IMR-90 (cell line): Measurements from ENCODE around the gene LRP6. TPM values are rescaled to one million over a fixed set of nuclear protein-coding genes. Genes with fewer than 3 reads are reported as not detected.

Experiments used
- ATAC-seq: fragments of 200-7000 bp; cut with Tn5 transposase; 2 replicates; pipeline ENCODE4 v1.9.1; 2020; ENCODE audit warnings: low read depth, mild to moderate bottlenecking, moderate library complexity
- BruUV-seq: library from RNA; stranded (reverse); fragments of 400-500 nt; replicated peaks from 2 replicates; lab custom pipeline; 2021; lab: Mats Ljungman, UMichigan
- CTCF ChIA-PET: fragments of 300-600 bp; formaldehyde crosslinking; extraction: SDS; loops from one replicate; lab custom pipeline; 2021; ENCODE audit warnings: antibody characterized with exemption; lab: Yijun Ruan, JAX
- POLR2A ChIA-PET: fragments of 300-600 bp; sonication (Branson Sonifier 250); formaldehyde crosslinking; loops from one replicate; lab custom pipeline; 2022; ENCODE audit warnings: antibody characterized with exemption; ENCODE audit not compliant: unreplicated experiment; lab: Charles Lee
- DNase-seq: peaks from one replicate; pipeline ENCODE4 v3.0.0; 2013
- H2AFZ ChIP-seq: replicated peaks from 2 replicates; pipeline ENCODE3; 2013; ENCODE audit warnings: low read length, mild to moderate bottlenecking; ENCODE audit not compliant: poor library complexity
- H2AK5ac ChIP-seq: 2 replicates; pipeline ENCODE4 v1.6.1; 2013; ENCODE audit warnings: low read depth, low read length, inconsistent platforms
- H2AK9ac ChIP-seq: replicated peaks from 2 replicates; pipeline ENCODE3; 2013; ENCODE audit warnings: mild to moderate bottlenecking, low read depth, low read length, moderate library complexity; ENCODE audit not compliant: poor library complexity
- H2BK120ac ChIP-seq: 2 replicates; pipeline ENCODE4 v1.6.1; 2013; ENCODE audit warnings: low read depth, low read length, inconsistent platforms
- H2BK15ac ChIP-seq: 3 replicates; pipeline ENCODE4 v1.6.1; 2013; ENCODE audit warnings: low read depth, low read length, inconsistent platforms
- H2BK20ac ChIP-seq: 2 replicates; pipeline ENCODE4 v1.6.1; 2013; ENCODE audit warnings: low read depth, mild to moderate bottlenecking, inconsistent platforms, low read length, moderate library complexity
- H2BK5ac ChIP-seq: 2 replicates; pipeline ENCODE4 v1.6.1; 2013; ENCODE audit warnings: mild to moderate bottlenecking, low read depth, low read length, inconsistent platforms; ENCODE audit not compliant: poor library complexity, severe bottlenecking
- H3K14ac ChIP-seq: replicated peaks from 2 replicates; pipeline ENCODE4 v1.6.1; 2013; ENCODE audit warnings: low read depth, low read length, inconsistent platforms
- H3K18ac ChIP-seq: 2 replicates; pipeline ENCODE4 v1.6.1; 2013; ENCODE audit warnings: low read depth, low read length, control low read depth
- H3K23ac ChIP-seq: 2 replicates; pipeline ENCODE4 v1.6.1; 2013; ENCODE audit warnings: low read depth, low read length, inconsistent platforms
- H3K27ac ChIP-seq: 2 replicates; pipeline ENCODE4 v1.5.1; 2013; ENCODE audit warnings: mild to moderate bottlenecking, control low read depth, low read length; ENCODE audit not compliant: insufficient read depth
- H3K27me3 ChIP-seq: 2 replicates; pipeline ENCODE4 v1.6.1; 2013; ENCODE audit warnings: low read length; ENCODE audit not compliant: control insufficient read depth, insufficient read depth
- H3K36me3 ChIP-seq: 2 replicates; pipeline ENCODE4 v1.6.1; 2013; ENCODE audit warnings: low read length, mixed read lengths; ENCODE audit not compliant: control insufficient read depth, insufficient read depth
- H3K4ac ChIP-seq: 2 replicates; pipeline ENCODE4 v1.6.1; 2013; ENCODE audit warnings: low read depth, low read length, inconsistent platforms
- H3K4me1 ChIP-seq: 2 replicates; pipeline ENCODE4 v1.6.1; 2013; ENCODE audit warnings: low read length, mixed read lengths; ENCODE audit not compliant: control insufficient read depth, insufficient read depth
- H3K4me2 ChIP-seq: 2 replicates; pipeline ENCODE4 v1.6.1; 2013; ENCODE audit warnings: low read depth, mild to moderate bottlenecking, control low read depth, low read length, moderate library complexity
- H3K4me3 ChIP-seq: 2 replicates; pipeline ENCODE4 v1.5.1; 2013; ENCODE audit warnings: low read depth, mild to moderate bottlenecking, control low read depth, low read length, moderate library complexity; ENCODE audit not compliant: insufficient read depth
- H3K56ac ChIP-seq: 2 replicates; pipeline ENCODE4 v1.6.1; 2013; ENCODE audit warnings: low read length, inconsistent platforms; ENCODE audit not compliant: insufficient read depth; ENCODE audit errors: extremely low read depth
- H3K79me1 ChIP-seq, 2 experiments: 2 replicates each; pipeline ENCODE4 v1.6.1; 2013; ENCODE audit warnings: low read length in 2 of 2, inconsistent platforms in 1 of 2, low read depth in 1 of 2
- H3K9ac ChIP-seq: 2 replicates; pipeline ENCODE4 v1.6.1; 2013; ENCODE audit warnings: low read depth, low read length, control low read depth
- H3K9me1 ChIP-seq: 2 replicates; pipeline ENCODE4 v1.6.1; 2013; ENCODE audit warnings: low read length, inconsistent platforms; ENCODE audit not compliant: insufficient read depth
- H3K9me3 ChIP-seq: 2 replicates; pipeline ENCODE4 v1.6.1; 2013; ENCODE audit warnings: low read length; ENCODE audit not compliant: control insufficient read depth, insufficient read depth
- H4K20me1 ChIP-seq: 2 replicates; pipeline ENCODE4 v1.6.1; 2013; ENCODE audit warnings: low read length, inconsistent platforms; ENCODE audit not compliant: insufficient read depth
- H4K5ac ChIP-seq: 2 replicates; pipeline ENCODE4 v1.6.1; 2013; ENCODE audit warnings: mild to moderate bottlenecking, low read depth, low read length, control low read depth
- H4K8ac ChIP-seq, 2 experiments: 2 replicates each; pipeline ENCODE4 v1.6.1; 2013; ENCODE audit warnings: low read depth in 2 of 2, low read length in 2 of 2, control low read depth in 1 of 2, inconsistent platforms in 1 of 2
- H4K91ac ChIP-seq: 2 replicates; pipeline ENCODE4 v1.6.1; 2013; ENCODE audit warnings: low read depth, low read length, inconsistent platforms; ENCODE audit not compliant: insufficient read depth
- CEBPB ChIP-seq: IDR thresholded peaks from 2 replicates; pipeline ENCODE4 v1.6.1; 2012; ENCODE audit warnings: low read depth, low read length, improper control_type of control experiment
- CHD1 ChIP-seq: IDR thresholded peaks from 2 replicates; pipeline ENCODE4 v1.6.1; 2012; ENCODE audit warnings: low read depth, low read length, improper control_type of control experiment
- FOS ChIP-seq: fragments of 150-350 bp; IDR thresholded peaks from 2 replicates; pipeline ENCODE4 v1.6.1; 2016; ENCODE audit warnings: low read depth, low read length
- MAFK ChIP-seq: IDR thresholded peaks from 2 replicates; pipeline ENCODE4 v1.6.1; 2012; ENCODE audit warnings: low read depth, low read length, improper control_type of control experiment
- MAZ ChIP-seq: IDR thresholded peaks from 2 replicates; pipeline ENCODE4 v1.6.1; 2012; ENCODE audit warnings: low read depth, mild to moderate bottlenecking, low read length, improper control_type of control experiment, moderate library complexity, borderline replicate concordance
- MXI1 ChIP-seq: IDR thresholded peaks from 2 replicates; pipeline ENCODE4 v1.6.1; 2012; ENCODE audit warnings: low read depth, mild to moderate bottlenecking, low read length, moderate library complexity, borderline replicate concordance
- RAD21 ChIP-seq: IDR thresholded peaks from 2 replicates; pipeline ENCODE4 v1.6.1; 2012; ENCODE audit warnings: low read length, improper control_type of control experiment
- RFX5 ChIP-seq: IDR thresholded peaks from 2 replicates; pipeline ENCODE4 v1.8.0; 2012; ENCODE audit warnings: low read depth, mild to moderate bottlenecking, low read length, moderate library complexity
- USF2 ChIP-seq: fragments of 150-350 bp; IDR thresholded peaks from 2 replicates; pipeline ENCODE4 v1.6.1; 2017; ENCODE audit warnings: mild to moderate bottlenecking, antibody characterized with exemption, low read length, low read depth
- WGBS, 2 experiments: methylation state at CpG; one replicate each; pipeline versions ENCODE4 v1.1.5 to v1.1.7; 2013; ENCODE audit warnings: missing lambda C conversion rate in 2 of 2; ENCODE audit not compliant: insufficient read length in 1 of 2; ENCODE audit errors: extremely low coverage in 2 of 2; 5-methylcytosine and 5-hydroxymethylcytosine counted together
- dilution Hi-C: fragments of 300-500 bp; cut with HindIII; formaldehyde crosslinking; loops from one replicate; pipeline ENCODE4 v1.14.3; 2018; ENCODE audit warnings: low sequenced_read_pairs; ENCODE audit not compliant: unreplicated experiment
- in situ Hi-C: fragments of 300-500 bp; cut with MboI; formaldehyde crosslinking; loops from 3 replicates; pipeline ENCODE4 v1.14.3; 2019; ENCODE audit warnings: low sequenced_read_pairs, inconsistent platforms, mixed read lengths
- intact Hi-C: fragments of 100-400 bp; cut with micrococcal nuclease; formaldehyde crosslinking; loops from 2 replicates; pipeline ENCODE4 v1.10.0; 2022
- polyA plus RNA-seq, 3 experiments: library from polyadenylated mRNA; depleted of rRNA; stranded (reverse); fragments of >200 nt; gene quantifications; 2 replicates each; pipeline ENCODE4 v1.2.3, GENCODE V29; 2012; ENCODE audit warnings: low replicate concordance in 1 of 3
- total RNA-seq: library from RNA; depleted of rRNA; stranded (reverse); fragments of >200 nt; gene quantifications from 2 replicates; pipeline ENCODE4 v1.2.3, GENCODE V29; 2012
- TF ChIP-seq, protein P1 (sequence below): fragments of 150-350 bp; IDR thresholded peaks from 2 replicates; pipeline ENCODE4 v1.6.1; 2016; ENCODE audit warnings: low read depth, mild to moderate bottlenecking, low read length, moderate library complexity, borderline replicate concordance

Gene LRP6
- total and polyA plus RNA-seq, 2 of the 4 experiments (the other 2 are of a cell fraction), result 14.2 to 32.1 TPM

DNA sequence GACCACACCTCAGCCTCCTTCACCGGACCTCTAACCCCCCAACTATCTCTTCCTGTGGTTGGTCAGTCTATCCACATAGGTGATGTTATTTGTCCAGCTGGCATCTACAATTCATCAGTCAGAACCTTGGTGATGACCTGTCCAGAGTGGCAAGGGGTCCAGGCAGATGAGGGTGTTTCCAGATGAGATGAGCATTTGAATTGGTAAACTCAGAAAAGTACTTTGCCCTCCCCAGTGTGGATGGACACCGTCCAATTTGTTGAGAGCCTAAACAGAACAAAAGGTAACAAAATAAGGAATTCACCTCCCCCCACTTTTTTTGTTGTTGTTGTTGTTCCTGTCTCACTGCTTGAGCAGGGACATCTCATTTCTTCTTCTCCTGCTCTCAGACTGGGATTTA is 34.3 kb upstream of the LRP6 start:
- Histone ChIP-seq H2BK20ac (no peak overlapping the region), H3K23ac (no peak overlapping the region), H2AK5ac (no peak overlapping the region), H3K36me3 (no peaks in the 10 kb centered on the region), H4K20me1 (no peaks in the 10 kb centered on the region), H4K91ac (no peak overlapping the region), H4K8ac (no peak overlapping the region), H3K18ac (no peak overlapping the region), H3K9me1 (no peaks in the 10 kb centered on the region), H2BK5ac (no peak overlapping the region), H3K27ac (no peak overlapping the region), H3K56ac (no peak overlapping the region), H2BK15ac (no peak overlapping the region), H3K9me3 (no peaks in the 10 kb centered on the region), H4K5ac (no peak overlapping the region), H3K14ac (no peak overlapping the region), H2BK120ac (no peak overlapping the region), H3K4me1 (no peaks in the 10 kb centered on the region), H3K4ac (no peak overlapping the region), H3K27me3 (no peaks in the 10 kb centered on the region; the same call in 1 of the 2 replicates), H3K4me3 (no peak overlapping the region), H2AFZ (no peak overlapping the region), H3K79me1 (no peaks in the 10 kb centered on the region), H2AK9ac (no peak overlapping the region), H3K4me2 (no peak overlapping the region), H3K9ac (no peak overlapping the region)
- in situ Hi-C loops, result no loop called here
- DNase-seq (no peak), ATAC-seq (no peak)
- POLR2A ChIA-PET, result no interaction called here
- no CpG with 5 or more reads among the region's 2 CpGs for WGBS, 2 experiments
- CTCF ChIA-PET, result interaction anchor here (0.9 kb wide), 1 partner anchor 15 kb away, joined by 3 read pairs; no protein-coding TSS in a partner anchor
- TF ChIP-seq MAFK (no peak), CHD1 (no peak), MAZ (no peak), CEBPB (no peak), RFX5 (no peak), RAD21 (no peak), USF2 (no peak), MXI1 (no peak), FOS (no peak)
- TF ChIP-seq, protein P1, sequence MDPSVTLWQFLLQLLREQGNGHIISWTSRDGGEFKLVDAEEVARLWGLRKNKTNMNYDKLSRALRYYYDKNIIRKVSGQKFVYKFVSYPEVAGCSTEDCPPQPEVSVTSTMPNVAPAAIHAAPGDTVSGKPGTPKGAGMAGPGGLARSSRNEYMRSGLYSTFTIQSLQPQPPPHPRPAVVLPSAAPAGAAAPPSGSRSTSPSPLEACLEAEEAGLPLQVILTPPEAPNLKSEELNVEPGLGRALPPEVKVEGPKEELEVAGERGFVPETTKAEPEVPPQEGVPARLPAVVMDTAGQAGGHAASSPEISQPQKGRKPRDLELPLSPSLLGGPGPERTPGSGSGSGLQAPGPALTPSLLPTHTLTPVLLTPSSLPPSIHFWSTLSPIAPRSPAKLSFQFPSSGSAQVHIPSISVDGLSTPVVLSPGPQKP, result no peak
- BruUV-seq, result no TSS peak
- dilution Hi-C loops, result no loop called here
- intact Hi-C loops, result no loop called here
